Measurements from ENCODE around the gene LPGAT1.

LPGAT1 gene

GRCh38 chr1:211752951-211753486 is 77.5 kb downstream of the LPGAT1 start:
- Histone ChIP-seq H3K4me3 (ENCODE audit: low read depth, low read length) (no peak overlapping the region), H3K27ac (no peak overlapping the region), H3K27me3 (replicated peaks) (no peaks in the 10 kb centered on the region), H3K36me3 (replicated peaks) (peaks cover 5% of the 10 kb centered on the region)
- in situ Hi-C loops (cut with HindIII; ENCODE audit: low pct_ligation_motif_present, low sequenced_read_pairs): no loop called here
- DNase-seq: no peak
- TF ChIP-seq CTCF (IDR thresholded peaks at IDR 0.05; ENCODE audit: low read depth, low read length, missing control alignments): no peak

GRCh38 chr1:211752317-211752716 is 78.2 kb downstream of the LPGAT1 start:
- H3K27ac ChIP-seq: no peak overlapping the region
- H3K27me3 ChIP-seq (replicated peaks): no peaks in the 10 kb centered on the region
- H3K4me3 ChIP-seq (ENCODE audit: low read depth, low read length): no peak overlapping the region
- H3K36me3 ChIP-seq (replicated peaks): peaks cover 5% of the 10 kb centered on the region
- in situ Hi-C loops (cut with HindIII; ENCODE audit: low pct_ligation_motif_present, low sequenced_read_pairs): no loop called here
- DNase-seq: no peak
- no peak for TF ChIP-seq CTCF (IDR thresholded peaks at IDR 0.05; ENCODE audit: low read depth, low read length, missing control alignments)

GRCh38 chr1:211751438-211751837 is 79.1 kb downstream of the LPGAT1 start:
- no peak overlapping the region for H3K27ac ChIP-seq
- no peak overlapping the region for H3K4me3 ChIP-seq (ENCODE audit: low read depth, low read length)
- DNase-seq: no peak
- H3K27me3 ChIP-seq (replicated peaks): no peaks in the 10 kb centered on the region
- no peak for TF ChIP-seq CTCF (IDR thresholded peaks at IDR 0.05; ENCODE audit: low read depth, low read length, missing control alignments)
- in situ Hi-C loops (cut with HindIII; ENCODE audit: low pct_ligation_motif_present, low sequenced_read_pairs): no loop called here
- H3K36me3 ChIP-seq (replicated peaks): peaks cover 5% of the 10 kb centered on the region

GRCh38 chr1:211750599-211750998 is 80.0 kb downstream of the LPGAT1 start:
- in situ Hi-C loops (cut with HindIII; ENCODE audit: low pct_ligation_motif_present, low sequenced_read_pairs): no loop called here
- H3K27me3 ChIP-seq (replicated peaks): no peaks in the 10 kb centered on the region

GRCh38 chr1:211749251-211749650 is 81.3 kb downstream of the LPGAT1 start:
- H3K4me3 ChIP-seq (ENCODE audit: low read depth, low read length): no peak overlapping the region
- H3K36me3 ChIP-seq (replicated peaks): peaks cover 5% of the 10 kb centered on the region
- TF ChIP-seq CTCF (IDR thresholded peaks at IDR 0.05; ENCODE audit: low read depth, low read length, missing control alignments): no peak
- no peaks in the 10 kb centered on the region for H3K27me3 ChIP-seq (replicated peaks)
- H3K27ac ChIP-seq: no peak overlapping the region
- in situ Hi-C loops (cut with HindIII; ENCODE audit: low pct_ligation_motif_present, low sequenced_read_pairs): no loop called here
- no peak for DNase-seq

More at GRCh38 chr1:211750599-211750998, 80.0 kb downstream of the LPGAT1 start:
- Histone ChIP-seq H3K4me3 (ENCODE audit: low read depth, low read length) (no peak overlapping the region), H3K27ac (no peak overlapping the region), H3K36me3 (replicated peaks) (peaks cover 5% of the 10 kb centered on the region)
- no peak for TF ChIP-seq CTCF (IDR thresholded peaks at IDR 0.05; ENCODE audit: low read depth, low read length, missing control alignments)
- DNase-seq: no peak

GRCh38 chr1:211748810-211749209 is 81.8 kb downstream of the LPGAT1 start:
- DNase-seq: no peak
- H3K27me3 ChIP-seq (replicated peaks): no peaks in the 10 kb centered on the region
- in situ Hi-C loops (cut with HindIII; ENCODE audit: low pct_ligation_motif_present, low sequenced_read_pairs): no loop called here

More at GRCh38 chr1:211748810-211749209, 81.8 kb downstream of the LPGAT1 start:
- Histone ChIP-seq H3K4me3 (ENCODE audit: low read depth, low read length) (no peak overlapping the region), H3K27ac (no peak overlapping the region), H3K36me3 (replicated peaks) (peaks cover 5% of the 10 kb centered on the region)
- no peak for TF ChIP-seq CTCF (IDR thresholded peaks at IDR 0.05; ENCODE audit: low read depth, low read length, missing control alignments)
